ENCODE data around the gene ACTL8. TPM values are rescaled to one million over a fixed set of nuclear protein-coding genes. Genes with fewer than 3 reads are reported as not detected.

Gene ACTL8
- polyA plus RNA-seq, 3 donors, result not detected

GRCh38 chr1:17798011-17798410 lies 42.9 kb downstream of the ACTL8 start:
- DNase-seq (ENCODE audit: low read depth in 3 of 3, low spot score in 2 of 3), result no peak

DNA sequence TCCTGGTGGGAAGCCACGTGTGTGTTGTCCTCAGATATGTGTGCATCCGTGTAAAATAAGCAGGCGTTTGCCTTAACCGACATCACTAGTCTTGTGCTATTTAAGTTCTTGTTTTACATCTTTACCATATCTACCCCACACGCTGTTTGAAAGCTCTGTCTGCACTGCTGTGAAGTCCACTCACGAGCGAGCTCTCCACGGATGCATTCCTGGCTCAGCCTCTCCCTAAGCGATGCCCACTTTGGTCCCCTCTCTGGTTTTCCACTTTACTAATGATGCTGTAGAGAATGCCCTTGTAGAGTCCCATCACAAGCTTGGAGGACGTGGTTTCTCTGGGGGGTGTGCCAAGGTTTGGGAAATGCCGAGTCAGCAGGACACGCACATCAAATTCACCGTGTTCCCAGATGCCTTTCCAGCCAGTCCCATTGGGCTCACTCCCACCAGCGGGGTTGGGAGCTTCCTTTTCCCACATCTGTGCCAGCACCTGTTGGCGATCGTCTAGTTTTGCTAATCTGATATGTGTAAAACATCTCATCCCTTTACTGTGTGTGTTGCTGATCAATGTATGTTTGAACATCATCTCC lies 43.8 kb downstream of the ACTL8 start:
- no peak for DNase-seq (ENCODE audit: low read depth in 3 of 3, low spot score in 2 of 3)

DNA sequence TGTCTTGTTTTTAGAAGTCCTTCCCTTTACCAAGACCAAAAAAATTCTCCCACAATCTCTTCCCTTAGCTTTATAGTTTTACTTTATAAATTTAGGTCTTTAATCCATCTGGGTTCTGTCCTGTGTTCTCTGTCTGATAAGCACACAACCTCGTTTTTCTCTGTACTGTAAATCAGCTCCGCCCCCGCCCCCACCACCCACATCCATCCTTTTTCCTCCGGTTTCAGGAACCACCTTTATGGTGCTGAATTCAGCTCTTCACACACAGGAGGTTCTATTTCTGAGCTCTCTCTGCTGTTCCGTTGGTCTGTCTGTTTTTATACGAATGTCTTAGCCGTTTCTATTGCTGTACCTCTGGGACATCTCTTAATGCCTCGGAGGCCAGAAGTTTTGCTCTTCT lies 44.5 kb downstream of the ACTL8 start:
- DNase-seq (ENCODE audit: low read depth in 3 of 3, low spot score in 2 of 3), result no peak

DNA sequence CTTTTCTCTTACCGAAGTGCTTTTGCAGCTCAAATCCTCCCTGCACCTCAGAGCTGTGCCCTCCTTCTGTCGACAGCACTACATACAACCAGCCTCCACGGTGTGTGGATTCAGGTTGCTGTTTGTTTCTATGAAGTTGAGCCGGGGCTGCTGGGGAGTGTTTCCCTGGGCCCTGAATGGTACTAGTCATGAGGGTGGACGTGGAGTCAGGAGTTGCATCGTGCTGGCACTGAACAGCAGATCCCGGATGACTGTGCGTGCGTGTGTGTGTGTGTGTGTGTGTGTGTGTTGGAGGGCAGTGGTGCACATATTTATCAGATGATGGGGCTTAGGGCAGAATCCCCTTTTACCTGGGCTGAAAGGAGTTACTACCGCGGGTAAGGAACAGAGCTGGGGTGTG lies 47.0 kb downstream of the ACTL8 start:
- DNase-seq (ENCODE audit: low read depth in 3 of 3, low spot score in 2 of 3), result no peak

- no peak for DNase-seq (ENCODE audit: low read depth in 3 of 3, low spot score in 2 of 3)
Observed at GRCh38 chr1:17802945-17803344, 47.8 kb downstream of the ACTL8 start.

DNA sequence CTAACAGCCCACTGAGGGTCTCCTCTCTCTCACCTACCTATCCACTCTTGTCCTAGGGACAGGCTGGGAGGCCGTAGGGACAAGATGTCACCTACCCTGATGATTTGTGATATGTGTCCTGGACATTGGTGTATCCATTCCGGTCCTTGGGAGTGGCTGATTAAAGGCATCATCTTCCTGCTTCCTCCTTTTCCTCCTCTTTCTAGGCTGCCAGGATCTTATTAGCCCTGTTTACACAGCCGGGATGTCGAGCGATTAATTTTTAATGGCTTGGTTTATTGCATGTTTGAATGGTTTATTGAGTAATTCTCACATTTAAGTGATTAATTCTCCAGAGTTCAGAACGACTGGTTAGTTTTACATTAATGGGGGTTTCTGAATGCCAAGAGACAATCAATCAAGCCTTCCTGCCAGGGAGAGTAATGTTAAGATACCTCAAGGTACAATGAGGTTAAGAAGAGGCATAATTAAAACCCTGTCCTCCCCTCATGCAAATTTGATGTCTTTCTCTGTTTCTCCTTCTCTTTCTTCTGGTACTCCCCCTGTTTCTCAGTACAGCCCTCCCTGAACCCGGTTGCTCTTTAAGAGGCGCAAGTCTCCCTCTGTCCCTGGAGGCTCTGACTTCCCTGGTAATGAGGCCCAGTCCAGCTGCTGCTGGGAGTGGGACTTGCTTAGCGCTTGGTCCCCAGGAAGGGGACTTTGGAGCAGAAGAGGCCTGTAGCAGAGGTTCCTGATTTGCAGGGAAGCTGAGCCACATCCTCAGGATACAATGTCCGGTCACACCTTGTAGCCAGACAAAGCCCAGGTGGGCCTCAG lies 50.9 kb downstream of the ACTL8 start:
- peak in 2 of 3 donors; percentile 17 to 18 for DNase-seq (ENCODE audit: low read depth in 3 of 3, low spot score in 2 of 3)

- no peak for DNase-seq (ENCODE audit: low read depth in 3 of 3, low spot score in 2 of 3)
Observed at GRCh38 chr1:17808816-17809215, 53.7 kb downstream of the ACTL8 start.

DNA sequence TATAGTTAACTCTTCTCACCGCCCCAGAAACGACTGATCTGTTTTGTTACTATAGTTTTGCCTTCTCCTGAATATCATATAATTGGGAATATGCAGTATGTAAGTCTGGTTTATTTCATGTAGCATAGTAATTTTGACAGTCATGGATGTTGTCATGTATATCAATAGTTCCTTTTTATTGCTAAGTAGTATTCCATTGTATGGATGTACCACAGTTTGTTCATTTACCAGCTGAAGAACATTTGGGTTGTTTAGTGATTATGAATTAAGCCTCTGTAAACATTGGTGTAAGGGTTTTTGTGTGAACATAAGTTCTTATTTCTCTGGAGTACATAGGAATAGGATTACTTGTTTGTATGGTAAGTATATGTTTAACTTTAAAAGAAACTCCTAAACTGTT lies 55.5 kb downstream of the ACTL8 start:
- DNase-seq (ENCODE audit: low read depth in 3 of 3, low spot score in 2 of 3), result no peak

GRCh38 chr1:17816511-17816910 lies 61.4 kb downstream of the ACTL8 start:
- no peak for DNase-seq (ENCODE audit: low read depth in 3 of 3, low spot score in 2 of 3)

DNA sequence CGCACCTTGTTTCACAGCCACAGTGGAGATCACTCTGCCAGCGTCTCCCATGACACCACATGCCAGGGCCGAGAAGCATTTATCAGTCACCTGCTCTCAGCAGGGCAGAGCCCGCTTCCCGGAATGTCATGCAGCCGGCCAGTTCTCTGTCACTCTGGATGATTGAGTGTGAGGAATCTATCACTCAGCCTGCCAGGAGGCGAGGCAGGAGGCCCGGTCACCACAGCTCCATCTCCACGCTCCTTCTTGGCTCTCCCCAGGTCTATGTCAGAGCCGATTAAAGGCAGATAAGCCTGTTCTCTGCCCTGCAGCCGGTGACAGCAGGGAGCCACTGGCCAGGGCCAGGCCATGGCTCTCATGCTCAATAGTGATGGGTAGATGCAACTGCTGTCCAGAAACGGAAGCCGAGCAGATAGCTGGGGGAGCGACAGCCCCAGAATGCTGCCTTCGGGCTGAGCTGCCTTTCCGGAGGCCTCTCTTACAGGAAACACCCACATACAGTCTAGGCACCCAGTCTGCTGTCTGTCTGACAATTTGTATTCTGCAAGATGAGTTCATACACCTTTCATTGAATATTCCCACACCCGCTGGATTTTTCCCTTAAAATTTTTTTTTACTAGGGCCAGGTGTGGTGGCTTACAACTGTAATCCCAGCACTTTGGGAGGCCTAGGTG lies 64.1 kb downstream of the ACTL8 start:
- DNase-seq (ENCODE audit: low read depth in 3 of 3, low spot score in 2 of 3), result no peak

DNA sequence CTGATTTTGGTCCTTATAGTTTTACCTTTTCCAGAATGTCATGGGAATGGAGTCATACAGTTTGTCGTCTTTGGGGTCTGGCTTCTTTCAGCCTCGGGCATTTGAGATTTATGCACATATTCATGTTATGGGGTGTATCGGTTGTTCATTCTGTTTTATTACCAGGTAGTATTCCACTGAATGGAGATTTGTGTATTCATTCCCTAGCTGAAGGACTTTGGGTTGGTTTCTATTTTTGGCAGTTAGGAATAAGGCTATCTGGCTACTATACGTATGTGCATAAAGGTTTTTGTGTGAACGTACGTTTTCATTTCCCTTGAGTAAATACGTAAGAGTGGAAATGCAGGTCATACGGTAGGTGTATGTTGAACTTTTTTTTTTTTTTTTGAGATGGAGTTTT lies 65.1 kb downstream of the ACTL8 start:
- no peak for DNase-seq (ENCODE audit: low read depth in 3 of 3, low spot score in 2 of 3)

DNA sequence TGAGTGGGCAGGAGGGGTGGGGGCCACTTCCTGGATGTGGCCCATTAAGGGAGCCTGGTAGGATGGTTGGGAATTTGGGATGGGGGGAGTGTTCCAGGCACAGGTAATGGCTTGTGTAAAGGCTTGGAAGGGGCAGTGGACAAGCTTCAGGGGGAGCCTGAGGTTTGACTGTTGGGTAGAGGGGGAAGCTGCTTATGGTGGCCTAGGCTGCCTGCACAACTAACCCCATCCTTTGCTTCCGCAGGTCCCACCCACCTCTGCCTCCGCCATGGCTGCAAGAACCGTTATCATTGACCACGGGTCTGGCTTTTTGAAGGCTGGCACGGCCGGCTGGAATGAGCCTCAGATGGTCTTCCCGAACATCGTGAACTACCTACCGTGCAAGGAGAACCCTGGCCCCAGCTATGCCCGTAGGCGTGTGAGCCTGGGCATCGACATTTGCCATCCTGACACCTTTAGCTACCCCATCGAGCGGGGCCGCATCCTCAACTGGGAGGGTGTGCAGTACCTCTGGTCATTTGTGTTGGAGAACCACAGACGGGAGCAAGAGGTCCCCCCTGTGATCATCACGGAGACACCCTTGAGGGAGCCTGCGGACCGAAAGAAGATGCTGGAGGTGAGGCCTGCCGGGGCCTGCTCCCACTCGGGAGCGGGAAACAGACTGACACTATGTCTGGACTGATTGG lies 67.8 kb downstream of the ACTL8 start:
- DNase-seq (ENCODE audit: low read depth in 3 of 3, low spot score in 2 of 3), result no peak

GRCh38 chr1:17825273-17826164 lies 70.4 kb downstream of the ACTL8 start:
- no peak for DNase-seq (ENCODE audit: low read depth in 3 of 3, low spot score in 2 of 3)

GRCh38 chr1:17826165-17826488 lies 71.0 kb downstream of the ACTL8 start:
- no peak for DNase-seq (ENCODE audit: low read depth in 3 of 3, low spot score in 2 of 3)

- DNase-seq (ENCODE audit: low read depth in 3 of 3, low spot score in 2 of 3), result no peak
Observed at GRCh38 chr1:17828991-17829390, 73.9 kb downstream of the ACTL8 start.

GRCh38 chr1:17829579-17829978 lies 74.4 kb downstream of the ACTL8 start:
- DNase-seq (ENCODE audit: low read depth in 3 of 3, low spot score in 2 of 3), result no peak

DNA sequence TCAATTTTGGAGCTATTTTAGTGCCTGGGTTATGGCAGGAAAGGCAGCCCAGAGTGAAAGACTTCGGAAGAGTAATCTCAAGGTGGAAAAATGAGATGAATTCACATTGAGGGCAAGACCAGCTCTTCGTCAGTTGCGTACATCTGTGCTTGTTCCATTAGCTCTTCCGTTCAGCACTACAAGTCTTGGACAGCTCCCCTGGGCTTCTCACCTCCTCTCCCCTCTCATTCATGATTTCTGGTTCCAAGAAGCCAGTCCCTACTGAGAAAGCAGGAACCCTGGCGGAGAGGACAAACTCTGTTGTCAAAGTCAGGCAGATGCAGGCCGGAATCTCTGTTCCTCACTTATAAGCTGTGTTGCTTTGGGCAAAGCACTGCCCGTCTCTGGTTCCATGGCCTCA lies 76.5 kb downstream of the ACTL8 start:
- DNase-seq (ENCODE audit: low read depth in 3 of 3, low spot score in 2 of 3), result peak; percentile 54 to 77 (median 63)

GRCh38 chr1:17833661-17834501 lies 78.7 kb downstream of the ACTL8 start:
- DNase-seq (ENCODE audit: low read depth in 3 of 3, low spot score in 2 of 3), result no peak

- no peak for DNase-seq (ENCODE audit: low read depth in 3 of 3, low spot score in 2 of 3)
Observed at GRCh38 chr1:17834561-17835100, 79.5 kb downstream of the ACTL8 start.

All from right renal cortex interstitium (tissue), 3 donors.